Measurements from ENCODE around the gene ZNF148.

DNA sequence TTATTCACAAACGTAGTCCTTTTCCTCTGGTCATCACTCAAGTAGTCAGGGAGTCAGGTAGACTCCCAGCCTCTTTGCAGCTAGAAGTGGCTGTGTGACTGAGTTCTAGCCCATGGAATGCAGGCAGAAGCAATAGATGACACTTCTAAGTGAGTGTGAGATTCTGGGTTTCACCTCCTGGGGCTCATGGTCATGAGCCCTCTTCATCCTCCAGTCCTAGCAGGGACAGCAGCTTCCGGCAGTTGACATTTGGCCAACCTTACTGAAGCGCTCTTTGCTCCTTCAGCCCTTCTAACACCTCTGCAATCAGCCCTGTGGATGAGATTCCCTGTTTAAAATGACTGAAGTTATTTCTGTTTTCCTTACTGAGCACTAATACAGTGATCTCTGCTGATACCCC, 184.3 kb downstream of the ZNF148 start:
- TF ChIP-seq CTCF (conservative IDR thresholded peaks at IDR 0.05 in 1 of 2, IDR thresholded peaks at IDR 0.05 in 1 of 2; ENCODE audit: extremely low read depth in 1 of 2, insufficient read depth in 1 of 2, low read depth in 1 of 2, low read length in 2 of 2) (no peak), EZH2 (IDR thresholded peaks at IDR 0.05; ENCODE audit: borderline replicate concordance, low read length) (no peak)

Data from mammary epithelial cell (primary cell).